ENCODE data around the gene UNC13C.

The UNC13C gene

GRCh38 chr15:54280726-54281125 lies 302.5 kb downstream of the UNC13C start:
- TF ChIP-seq CTCF (IDR thresholded peaks at IDR 0.05; ENCODE audit: insufficient read depth, missing control alignments) = no peak
- FAIRE-seq (no peak), DNase-seq (ENCODE audit: insufficient read length, low spot score) (no peak)

- TF ChIP-seq CTCF (IDR thresholded peaks at IDR 0.05; ENCODE audit: insufficient read depth, missing control alignments) = peak; percentile 3
- FAIRE-seq = no peak
Measured at GRCh38 chr15:54282228-54282836, 304.1 kb downstream of the UNC13C start.

GRCh38 chr15:54288049-54288448 lies 309.8 kb downstream of the UNC13C start:
- no peak for FAIRE-seq
- no peak for TF ChIP-seq CTCF (IDR thresholded peaks at IDR 0.05; ENCODE audit: insufficient read depth, missing control alignments)
- DNase-seq (ENCODE audit: insufficient read length, low spot score) = no peak

More at GRCh38 chr15:54282228-54282836, 304.1 kb downstream of the UNC13C start:
- DNase-seq (ENCODE audit: insufficient read length, low spot score) = no peak

- TF ChIP-seq CTCF (IDR thresholded peaks at IDR 0.05; ENCODE audit: insufficient read depth, missing control alignments) = no peak
- no peak for FAIRE-seq
- DNase-seq (ENCODE audit: insufficient read length, low spot score) = no peak
Measured at GRCh38 chr15:54289590-54290136, 311.4 kb downstream of the UNC13C start.

- FAIRE-seq = peak; percentile 6
- no peak for DNase-seq (ENCODE audit: insufficient read length, low spot score)
- no peak for TF ChIP-seq CTCF (IDR thresholded peaks at IDR 0.05; ENCODE audit: insufficient read depth, missing control alignments)
Measured at GRCh38 chr15:54298396-54298795, 320.2 kb downstream of the UNC13C start.

- FAIRE-seq (no peak), DNase-seq (ENCODE audit: insufficient read length, low spot score) (no peak)
- no peak for TF ChIP-seq CTCF (IDR thresholded peaks at IDR 0.05; ENCODE audit: insufficient read depth, missing control alignments)
Measured at GRCh38 chr15:54304321-54304720, 326.1 kb downstream of the UNC13C start.

- no peak for DNase-seq (ENCODE audit: insufficient read length, low spot score)
- no peak for FAIRE-seq
- TF ChIP-seq CTCF (IDR thresholded peaks at IDR 0.05; ENCODE audit: insufficient read depth, missing control alignments) = no peak
Measured at GRCh38 chr15:54305138-54305537, 326.9 kb downstream of the UNC13C start.

All from D721Med (cell line).